Endodermal cell (in vitro differentiated cells): Measurements from ENCODE around the gene KERA. TPM values are rescaled to one million over a fixed set of nuclear protein-coding genes. Genes with fewer than 3 reads are reported as not detected.

Experiments used
- DNase-seq: peaks from one replicate; pipeline ENCODE4 v3.0.0-alpha.2; 2017
- H3K27ac ChIP-seq: 2 replicates; pipeline ENCODE4 v1.5.1; 2013; ENCODE audit warnings: mild to moderate bottlenecking, low read depth, low read length, moderate library complexity
- H3K27me3 ChIP-seq: 2 replicates; pipeline ENCODE4 v1.6.1; 2013; ENCODE audit warnings: mild to moderate bottlenecking, low read length, moderate library complexity; ENCODE audit not compliant: insufficient read depth, control insufficient read depth, poor library complexity, severe bottlenecking
- H3K36me3 ChIP-seq: 2 replicates; pipeline ENCODE4 v1.7.0; 2013; ENCODE audit warnings: mild to moderate bottlenecking, low read length, moderate library complexity; ENCODE audit not compliant: control insufficient read depth, insufficient read depth
- H3K4me1 ChIP-seq: one replicate; pipeline ENCODE4 v1.7.0; 2013; ENCODE audit warnings: low read length; ENCODE audit not compliant: control insufficient read depth, insufficient read depth
- H3K4me3 ChIP-seq: 2 replicates; pipeline ENCODE4 v1.5.1; 2013; ENCODE audit warnings: mild to moderate bottlenecking, low read length, moderate library complexity
- H3K9ac ChIP-seq: 2 replicates; pipeline ENCODE4 v1.6.1; 2013; ENCODE audit warnings: mild to moderate bottlenecking, low read length, moderate library complexity; ENCODE audit not compliant: poor library complexity, severe bottlenecking; ENCODE audit errors: extremely low read depth
- H3K9me3 ChIP-seq: 2 replicates; pipeline ENCODE4 v1.6.1; 2013; ENCODE audit warnings: mild to moderate bottlenecking, low read length, moderate library complexity; ENCODE audit not compliant: control insufficient read depth
- H3K27ac Mint-ChIP-seq: 2 replicates; pipeline ENCODE4 v1.8.0; 2020; ENCODE audit warnings: mixed read lengths
- H3K27me3 Mint-ChIP-seq: 2 replicates; pipeline ENCODE4 v1.8.0; 2021; ENCODE audit warnings: mild to moderate bottlenecking, mixed read lengths; ENCODE audit not compliant: insufficient read depth
- H3K36me3 Mint-ChIP-seq: 2 replicates; pipeline ENCODE4 v1.8.0; 2020; ENCODE audit warnings: low read depth, mixed read lengths
- H3K4me1 Mint-ChIP-seq: 2 replicates; pipeline ENCODE4 v1.8.0; 2020; ENCODE audit warnings: mixed read lengths
- H3K4me3 Mint-ChIP-seq: 2 replicates; pipeline ENCODE4 v1.8.0; 2020; ENCODE audit warnings: mild to moderate bottlenecking, moderate library complexity, mixed read lengths
- H3K9me3 Mint-ChIP-seq: 2 replicates; pipeline ENCODE4 v1.8.0; 2020; ENCODE audit warnings: mild to moderate bottlenecking, mixed read lengths
- WGBS, 2 experiments: methylation state at CpG; one replicate each; pipeline versions ENCODE4 v1.1.5 to v1.1.7; 2013; ENCODE audit warnings: missing lambda C conversion rate in 2 of 2, mixed read lengths in 1 of 2; ENCODE audit not compliant: insufficient coverage in 1 of 2, insufficient read length in 1 of 2; 5-methylcytosine and 5-hydroxymethylcytosine counted together
- total RNA-seq, 2 donors: library from RNA; stranded (reverse); fragmentation: NEBNext Ultra II Directional in 1 of 2; extraction: Animal tissue kit (Norgen Biotek cat#: 25700) in 1 of 2; gene quantifications; 2 replicates in 1 of 2; 3 replicates in 1 of 2; pipeline ENCODE4 v1.2.1, GENCODE V29; 2021
- TF ChIP-seq, protein P1 (sequence below): fragments of 200-600 bp; sonication (generic); conservative IDR thresholded peaks from 2 replicates; pipeline ENCODE4 v1.5.0; 2021; ENCODE audit warnings: antibody characterized with exemption, mild to moderate bottlenecking

Gene KERA
- total RNA-seq, 2 donors from 2014 or later: not detected

DNA sequence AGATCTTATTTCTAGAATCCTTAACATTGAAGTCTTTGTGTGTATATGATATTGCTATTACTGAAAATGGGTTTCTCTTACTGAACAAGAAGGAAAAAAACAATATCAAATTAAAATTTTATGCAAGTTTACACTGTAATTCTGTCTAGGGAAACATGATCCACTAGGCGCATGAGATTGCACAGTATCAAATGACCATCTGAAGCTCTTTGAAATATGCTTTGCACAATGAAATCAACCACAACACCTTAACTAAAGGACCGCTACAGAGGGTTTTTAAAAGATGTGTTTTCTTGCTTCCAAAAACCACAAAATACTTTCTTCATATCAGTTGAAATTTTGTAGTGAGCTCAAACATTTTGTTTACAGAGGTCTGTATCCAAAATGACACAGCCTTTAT is 15.1 kb upstream of the KERA start:
- Mint-ChIP-seq H3K9me3 (no peaks in the 10 kb centered on the region), H3K4me1 (peaks cover 14% of the 10 kb centered on the region), H3K4me3 (no peak overlapping the region), H3K36me3 (no peaks in the 10 kb centered on the region), H3K27me3 (no peaks in the 10 kb centered on the region), H3K27ac (no peak overlapping the region)
- no peaks in the 10 kb centered on the region for H3K27me3 ChIP-seq
- no peak overlapping the region for H3K9ac ChIP-seq
- TF ChIP-seq, protein P1, sequence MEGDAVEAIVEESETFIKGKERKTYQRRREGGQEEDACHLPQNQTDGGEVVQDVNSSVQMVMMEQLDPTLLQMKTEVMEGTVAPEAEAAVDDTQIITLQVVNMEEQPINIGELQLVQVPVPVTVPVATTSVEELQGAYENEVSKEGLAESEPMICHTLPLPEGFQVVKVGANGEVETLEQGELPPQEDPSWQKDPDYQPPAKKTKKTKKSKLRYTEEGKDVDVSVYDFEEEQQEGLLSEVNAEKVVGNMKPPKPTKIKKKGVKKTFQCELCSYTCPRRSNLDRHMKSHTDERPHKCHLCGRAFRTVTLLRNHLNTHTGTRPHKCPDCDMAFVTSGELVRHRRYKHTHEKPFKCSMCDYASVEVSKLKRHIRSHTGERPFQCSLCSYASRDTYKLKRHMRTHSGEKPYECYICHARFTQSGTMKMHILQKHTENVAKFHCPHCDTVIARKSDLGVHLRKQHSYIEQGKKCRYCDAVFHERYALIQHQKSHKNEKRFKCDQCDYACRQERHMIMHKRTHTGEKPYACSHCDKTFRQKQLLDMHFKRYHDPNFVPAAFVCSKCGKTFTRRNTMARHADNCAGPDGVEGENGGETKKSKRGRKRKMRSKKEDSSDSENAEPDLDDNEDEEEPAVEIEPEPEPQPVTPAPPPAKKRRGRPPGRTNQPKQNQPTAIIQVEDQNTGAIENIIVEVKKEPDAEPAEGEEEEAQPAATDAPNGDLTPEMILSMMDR: no peak
- no peak overlapping the region for H3K4me3 ChIP-seq
- H3K4me1 ChIP-seq: peaks cover 3% of the 10 kb centered on the region
- no peak overlapping the region for H3K27ac ChIP-seq
- no peaks in the 10 kb centered on the region for H3K36me3 ChIP-seq
- DNase-seq: no peak
- WGBS, 2 experiments: 96% methylated on average over 1 of the region's 2 CpGs; no CpG with 5 or more reads in 1 of the 2 experiments
- H3K9me3 ChIP-seq: no peaks in the 10 kb centered on the region

DNA sequence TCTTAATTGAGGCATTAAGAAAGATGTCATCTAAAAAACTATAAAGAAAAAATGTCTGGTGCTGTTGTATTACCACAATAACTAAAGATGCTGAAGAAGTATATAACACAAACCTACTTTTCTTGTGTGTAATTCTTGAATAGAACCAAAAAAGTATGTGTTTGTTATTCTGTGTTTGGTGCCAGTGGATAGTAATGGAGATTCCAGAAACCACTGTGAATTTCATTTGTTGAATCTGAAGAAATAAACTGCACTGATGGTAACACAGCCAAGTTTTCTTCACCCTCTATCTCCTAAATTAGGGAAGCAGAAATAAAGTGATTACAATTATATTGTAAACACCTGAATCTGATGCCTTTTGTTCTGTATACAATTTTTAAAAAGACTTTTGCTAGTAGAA is 13.1 kb upstream of the KERA start:
- H3K4me3 ChIP-seq: no peak overlapping the region
- Mint-ChIP-seq H3K4me3 (no peak overlapping the region), H3K36me3 (no peaks in the 10 kb centered on the region), H3K27ac (no peak overlapping the region), H3K4me1 (peaks cover 6% of the 10 kb centered on the region), H3K9me3 (no peaks in the 10 kb centered on the region), H3K27me3 (no peaks in the 10 kb centered on the region)
- no peaks in the 10 kb centered on the region for H3K9me3 ChIP-seq
- no peak overlapping the region for H3K27ac ChIP-seq
- TF ChIP-seq, protein P1: no peak
- no peak overlapping the region for H3K9ac ChIP-seq
- no peaks in the 10 kb centered on the region for H3K36me3 ChIP-seq
- no peak for DNase-seq
- H3K4me1 ChIP-seq: no peaks in the 10 kb centered on the region
- no peaks in the 10 kb centered on the region for H3K27me3 ChIP-seq

DNA sequence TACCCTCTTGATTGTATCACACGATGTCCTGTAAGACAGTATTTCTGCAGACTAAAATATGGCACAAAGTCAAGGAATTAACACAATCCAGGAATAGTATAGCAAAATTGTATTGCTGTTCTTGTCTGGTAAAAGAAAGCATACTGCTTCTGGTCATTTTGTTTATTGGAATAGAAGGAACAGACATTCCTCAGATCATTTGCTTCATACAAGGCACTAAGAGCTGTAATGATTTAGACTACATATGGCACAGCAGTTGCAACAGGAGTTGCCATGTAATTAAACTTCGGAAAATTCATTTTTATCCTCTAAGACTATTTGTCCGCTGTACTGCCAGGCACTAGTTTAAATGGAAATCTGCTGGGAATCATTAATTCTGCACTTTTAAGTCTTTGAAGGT is 7.6 kb upstream of the KERA start:
- no peaks in the 10 kb centered on the region for H3K36me3 ChIP-seq
- no peaks in the 10 kb centered on the region for H3K9me3 Mint-ChIP-seq
- WGBS, 2 experiments: 95 to 100% methylated on average over 2 to 3 of the region's 3 CpGs
- no peaks in the 10 kb centered on the region for H3K27me3 Mint-ChIP-seq
- H3K9me3 ChIP-seq: no peaks in the 10 kb centered on the region
- H3K4me1 Mint-ChIP-seq: no peaks in the 10 kb centered on the region
- H3K9ac ChIP-seq: no peak overlapping the region
- no peak for DNase-seq
- TF ChIP-seq, protein P1: no peak
- no peaks in the 10 kb centered on the region for H3K4me1 ChIP-seq
- no peak overlapping the region for H3K4me3 ChIP-seq
- no peaks in the 10 kb centered on the region for H3K36me3 Mint-ChIP-seq
- H3K4me3 Mint-ChIP-seq: no peak overlapping the region
- H3K27me3 ChIP-seq: no peaks in the 10 kb centered on the region
- no peak overlapping the region for H3K27ac Mint-ChIP-seq
- H3K27ac ChIP-seq: no peak overlapping the region
